ENCODE results near the gene NMNAT2.

- TF ChIP-seq EZH2 (IDR thresholded peaks at IDR 0.05; ENCODE audit: insufficient read depth, poor library complexity, severe bottlenecking) (no peak), EZH2phosphoT487 (IDR thresholded peaks at IDR 0.05; ENCODE audit: insufficient read depth, low read depth) (no peak)
Measured at GRCh38 chr1:183456826-183457225, 38.6 kb upstream of the NMNAT2 start.

All from GM23248 (cell line).